Body of pancreas (tissue), 4 donors: Measurements from ENCODE around the gene SOX5.

Experiments used
- POLR2A ChIP-seq, 3 donors: fragments of 450-650 bp; IDR thresholded peaks; one replicate each; pipeline ENCODE4 v1.6.1; 2016; ENCODE audit warnings: antibody characterized with exemption in 3 of 3, mild to moderate bottlenecking in 2 of 3
- TF ChIP-seq, protein P1 (sequence below), 7 experiments: fragments of 450-650 bp in 4 of 7; fragments of 200-600 bp in 3 of 7; sonication (generic) in 3 of 7; IDR thresholded peaks; one replicate each; pipeline ENCODE4 v1.5.1; 2016 to 2019; ENCODE audit warnings: antibody characterized with exemption in 7 of 7

DNA sequence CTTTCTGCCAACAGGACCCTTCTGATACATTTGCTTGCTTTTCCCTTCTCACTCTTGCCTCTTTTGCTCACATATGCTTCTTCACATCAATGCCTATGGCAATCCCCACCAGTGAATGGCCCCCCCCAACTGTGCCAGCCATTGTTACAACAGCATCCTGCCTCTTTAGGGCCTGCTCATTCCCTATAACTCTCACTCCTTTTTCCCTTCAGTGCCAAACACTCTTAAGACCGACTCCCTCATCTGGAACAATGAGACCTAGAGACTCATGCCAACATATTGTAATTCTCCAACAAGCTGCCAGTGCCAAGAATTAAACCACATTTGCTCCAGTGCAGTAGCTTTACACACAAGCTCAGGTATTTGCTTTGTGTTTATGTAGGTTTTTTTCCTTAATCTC is 189.0 kb downstream of the SOX5 start:
- TF ChIP-seq, protein P1, sequence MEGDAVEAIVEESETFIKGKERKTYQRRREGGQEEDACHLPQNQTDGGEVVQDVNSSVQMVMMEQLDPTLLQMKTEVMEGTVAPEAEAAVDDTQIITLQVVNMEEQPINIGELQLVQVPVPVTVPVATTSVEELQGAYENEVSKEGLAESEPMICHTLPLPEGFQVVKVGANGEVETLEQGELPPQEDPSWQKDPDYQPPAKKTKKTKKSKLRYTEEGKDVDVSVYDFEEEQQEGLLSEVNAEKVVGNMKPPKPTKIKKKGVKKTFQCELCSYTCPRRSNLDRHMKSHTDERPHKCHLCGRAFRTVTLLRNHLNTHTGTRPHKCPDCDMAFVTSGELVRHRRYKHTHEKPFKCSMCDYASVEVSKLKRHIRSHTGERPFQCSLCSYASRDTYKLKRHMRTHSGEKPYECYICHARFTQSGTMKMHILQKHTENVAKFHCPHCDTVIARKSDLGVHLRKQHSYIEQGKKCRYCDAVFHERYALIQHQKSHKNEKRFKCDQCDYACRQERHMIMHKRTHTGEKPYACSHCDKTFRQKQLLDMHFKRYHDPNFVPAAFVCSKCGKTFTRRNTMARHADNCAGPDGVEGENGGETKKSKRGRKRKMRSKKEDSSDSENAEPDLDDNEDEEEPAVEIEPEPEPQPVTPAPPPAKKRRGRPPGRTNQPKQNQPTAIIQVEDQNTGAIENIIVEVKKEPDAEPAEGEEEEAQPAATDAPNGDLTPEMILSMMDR (IDR thresholded peaks at IDR 0.05): no peak
- TF ChIP-seq POLR2A (IDR thresholded peaks at IDR 0.05): no peak
